Measurements from ENCODE around the gene NUMBL.
"Not testable (repeated sequence)": the region's sequence is repeated elsewhere in the genome, so short reads cannot be mapped to it uniquely, and the experiment has no call there.

NUMBL gene

GRCh38 chr19:40735013-40735771, 44.7 kb upstream of the NUMBL start:
- no peak overlapping the region for H2AFZ ChIP-seq (ENCODE audit: low read depth)
- H3K4me3 ChIP-seq (IDR thresholded peaks at IDR 0.05; ENCODE audit: insufficient read depth, low read depth, low read length): no peak overlapping the region
- no peaks in the 10 kb centered on the region for H3K36me3 ChIP-seq (ENCODE audit: insufficient read depth)
- no peak for TF ChIP-seq CTCF (conservative IDR thresholded peaks at IDR 0.05; ENCODE audit: low read depth, low read length)
- no peak overlapping the region for H3K4me2 ChIP-seq
- H4K20me1 ChIP-seq (ENCODE audit: insufficient read depth): no peaks in the 10 kb centered on the region
- H3K27ac ChIP-seq: no peak overlapping the region
- no peaks in the 10 kb centered on the region for H3K27me3 ChIP-seq (ENCODE audit: insufficient read depth, low read depth)
- no peaks in the 10 kb centered on the region for H3K4me1 ChIP-seq (ENCODE audit: low read depth, poor library complexity, severe bottlenecking)
- no peak overlapping the region for H3K9ac ChIP-seq
- H3K79me2 ChIP-seq (ENCODE audit: insufficient read depth, low read depth): no peaks in the 10 kb centered on the region

GRCh38 chr19:40733149-40733548, 42.7 kb upstream of the NUMBL start:
- H3K79me2 ChIP-seq (ENCODE audit: insufficient read depth, low read depth): no peaks in the 10 kb centered on the region
- no peaks in the 10 kb centered on the region for H3K27me3 ChIP-seq (ENCODE audit: insufficient read depth, low read depth)
- no peaks in the 10 kb centered on the region for H3K36me3 ChIP-seq (ENCODE audit: insufficient read depth)
- H3K27ac ChIP-seq: no peak overlapping the region
- H4K20me1 ChIP-seq (ENCODE audit: insufficient read depth): no peaks in the 10 kb centered on the region
- H3K4me3 ChIP-seq (IDR thresholded peaks at IDR 0.05; ENCODE audit: insufficient read depth, low read depth, low read length): no peak overlapping the region
- H3K4me1 ChIP-seq (ENCODE audit: low read depth, poor library complexity, severe bottlenecking): no peaks in the 10 kb centered on the region
- H3K4me2 ChIP-seq: no peak overlapping the region
- no peak overlapping the region for H3K9ac ChIP-seq
- no peak for TF ChIP-seq CTCF (conservative IDR thresholded peaks at IDR 0.05; ENCODE audit: low read depth, low read length)
- no peak overlapping the region for H2AFZ ChIP-seq (ENCODE audit: low read depth)

GRCh38 chr19:40732304-40732703, 41.9 kb upstream of the NUMBL start:
- H3K27me3 ChIP-seq (ENCODE audit: insufficient read depth, low read depth); H3K4me3 ChIP-seq (IDR thresholded peaks at IDR 0.05; ENCODE audit: insufficient read depth, low read depth, low read length); H3K79me2 ChIP-seq (ENCODE audit: insufficient read depth, low read depth); H3K36me3 ChIP-seq (ENCODE audit: insufficient read depth); H4K20me1 ChIP-seq (ENCODE audit: insufficient read depth); H3K9ac ChIP-seq; H3K4me1 ChIP-seq (ENCODE audit: low read depth, poor library complexity, severe bottlenecking); H3K27ac ChIP-seq; H2AFZ ChIP-seq (ENCODE audit: low read depth); H3K4me2 ChIP-seq: not testable (repeated sequence)

GRCh38 chr19:40730065-40730464, 39.6 kb upstream of the NUMBL start:
- H3K4me3 ChIP-seq (IDR thresholded peaks at IDR 0.05; ENCODE audit: insufficient read depth, low read depth, low read length); H3K79me2 ChIP-seq (ENCODE audit: insufficient read depth, low read depth); H3K27me3 ChIP-seq (ENCODE audit: insufficient read depth, low read depth); H4K20me1 ChIP-seq (ENCODE audit: insufficient read depth); H3K27ac ChIP-seq; H3K9ac ChIP-seq; H2AFZ ChIP-seq (ENCODE audit: low read depth); H3K36me3 ChIP-seq (ENCODE audit: insufficient read depth); H3K4me2 ChIP-seq; H3K4me1 ChIP-seq (ENCODE audit: low read depth, poor library complexity, severe bottlenecking): not testable (repeated sequence)

- Histone ChIP-seq H4K20me1 (ENCODE audit: insufficient read depth) (no peaks in the 10 kb centered on the region), H3K4me3 (IDR thresholded peaks at IDR 0.05; ENCODE audit: insufficient read depth, low read depth, low read length) (no peak overlapping the region), H3K36me3 (ENCODE audit: insufficient read depth) (no peaks in the 10 kb centered on the region), H3K27me3 (ENCODE audit: insufficient read depth, low read depth) (no peaks in the 10 kb centered on the region), H3K4me2 (no peak overlapping the region), H3K27ac (no peak overlapping the region), H3K4me1 (ENCODE audit: low read depth, poor library complexity, severe bottlenecking) (no peaks in the 10 kb centered on the region), H3K79me2 (ENCODE audit: insufficient read depth, low read depth) (no peaks in the 10 kb centered on the region), H3K9ac (no peak overlapping the region), H2AFZ (ENCODE audit: low read depth) (no peak overlapping the region)
- no peak for TF ChIP-seq CTCF (conservative IDR thresholded peaks at IDR 0.05; ENCODE audit: low read depth, low read length)
These were observed 35.8 kb upstream of the NUMBL start for GRCh38 chr19:40726279-40726678.
